C4-2B (cell line): ENCODE results near the gene FOXL2.

Experiments
- CTCF ChIP-seq: fragments of 450-650 bp; conservative IDR thresholded peaks from 2 replicates; pipeline ENCODE4 v1.5.1; 2017; ENCODE audit warnings: mild to moderate bottlenecking
- ZFX ChIP-seq: fragments of 450-650 bp; IDR thresholded peaks from 2 replicates; pipeline ENCODE4 v1.6.1; 2017

- TF ChIP-seq CTCF (no peak), ZFX (no peak)
Measured at GRCh38 chr3:138933068-138933668, 13.8 kb downstream of the FOXL2 start.
